PC-3 (cell line): ENCODE data around the gene FSTL4.

Source experiments
- CTCF ChIP-seq: fragments of 300-600 bp; sonication (generic); conservative IDR thresholded peaks from 2 replicates; pipeline ENCODE4 v1.5.1; 2017; ENCODE audit warnings: antibody characterized with exemption, low read depth, mild to moderate bottlenecking, low read length
- EZH2 ChIP-seq: fragments of 300-600 bp; sonication (generic); IDR thresholded peaks from one replicate; pipeline ENCODE4 v1.6.1; 2017; ENCODE audit warnings: antibody characterized with exemption, mild to moderate bottlenecking, low read length; ENCODE audit not compliant: unreplicated experiment

- TF ChIP-seq EZH2: no peak
- no peak for TF ChIP-seq CTCF
Measured at GRCh38 chr5:133655966-133656365, 43.6 kb upstream of the FSTL4 start.
